ENCODE data around the gene MED12L.
"Not testable (repeated sequence)": the region's sequence is repeated elsewhere in the genome, so short reads cannot be mapped to it uniquely, and the experiment has no call there.

MED12L gene

GRCh38 chr3:151387432-151387831, 302.0 kb downstream of the MED12L start:
- no peak overlapping the region for H3K23ac ChIP-seq (ENCODE audit: low read length)
- no peaks in the 10 kb centered on the region for H3K36me3 ChIP-seq (ENCODE audit: control insufficient read depth, insufficient read depth, low read length)
- H3K4me2 ChIP-seq (ENCODE audit: low read length) = no peak overlapping the region
- H2BK15ac ChIP-seq (replicated peaks; ENCODE audit: low read depth) = no peak overlapping the region
- no peak overlapping the region for H2AK5ac ChIP-seq (ENCODE audit: low read length)
- no peak overlapping the region for H3K56ac ChIP-seq (ENCODE audit: low read length)
- no peak overlapping the region for H2BK120ac ChIP-seq (ENCODE audit: low read depth, low read length)
- H3K4ac ChIP-seq (ENCODE audit: low read depth, low read length) = no peak overlapping the region
- H3K4me1 ChIP-seq (ENCODE audit: control insufficient read depth, low read depth, low read length) = no peaks in the 10 kb centered on the region
- DNase-seq = no peak
- H4K5ac ChIP-seq (ENCODE audit: low read length) = no peak overlapping the region
- no peak overlapping the region for H3K18ac ChIP-seq (ENCODE audit: low read length)
- no peak overlapping the region for H2BK5ac ChIP-seq (ENCODE audit: low read length)
- no peak overlapping the region for H3K9ac ChIP-seq (ENCODE audit: low read length)
- no peak overlapping the region for H4K8ac ChIP-seq (ENCODE audit: low read depth, low read length)
- no peak overlapping the region for H3K4me3 ChIP-seq (ENCODE audit: low read length)
- H3K79me1 ChIP-seq (ENCODE audit: low read length) = no peaks in the 10 kb centered on the region
- no CpG with 5 or more reads among the region's 5 CpGs for WGBS (ENCODE audit: extremely low coverage, insufficient coverage, low lambda C conversion rate)
- no peak overlapping the region for H3K27ac ChIP-seq (ENCODE audit: low read depth, low read length)
- H3K27me3 ChIP-seq (ENCODE audit: insufficient read depth, low read length, poor library complexity) = no peaks in the 10 kb centered on the region
- H3K79me2 ChIP-seq (ENCODE audit: control insufficient read depth, insufficient read depth, low read length) = no peaks in the 10 kb centered on the region

DNA sequence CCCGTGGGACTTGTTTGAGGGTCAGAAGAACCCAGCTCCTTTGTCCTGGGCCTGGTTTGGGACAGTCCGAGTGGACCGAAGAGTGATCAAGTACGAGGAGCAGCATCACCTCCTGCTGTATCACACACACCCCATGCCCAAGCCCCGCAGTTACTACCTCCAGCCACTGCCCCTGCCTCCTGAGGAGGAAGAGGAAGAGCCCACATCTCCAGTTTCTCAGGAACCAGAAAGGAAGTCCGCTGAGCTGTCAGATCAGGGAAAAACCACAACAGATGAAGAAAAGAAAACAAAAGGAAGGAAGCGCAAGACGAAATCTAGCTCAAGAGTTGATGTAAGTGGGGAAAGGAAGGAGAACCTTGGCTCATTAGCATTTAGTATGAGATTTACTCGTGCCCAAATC, 302.4 kb downstream of the MED12L start:
- no CpG with 5 or more reads among the region's 9 CpGs for WGBS (ENCODE audit: extremely low coverage, insufficient coverage, low lambda C conversion rate)

DNA sequence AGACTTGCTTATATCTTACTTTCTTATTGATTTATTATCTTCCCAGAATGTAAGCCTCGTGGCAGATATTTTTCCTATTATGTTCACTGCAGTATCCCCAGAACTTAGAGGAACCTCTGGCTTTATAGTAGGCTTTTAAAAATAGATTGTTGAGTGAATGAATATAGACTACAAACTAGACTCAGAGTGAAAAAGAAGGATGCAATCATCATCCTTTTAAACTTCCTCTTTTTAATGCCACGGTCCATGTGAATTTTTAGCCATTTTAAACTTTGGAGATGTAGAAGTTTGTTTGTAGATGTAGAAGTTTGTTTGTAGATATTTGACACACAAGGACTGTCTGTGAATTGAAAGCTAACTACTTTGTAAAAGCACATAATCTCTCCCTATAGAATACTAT, 306.3 kb downstream of the MED12L start:
- no CpG with 5 or more reads among the region's 2 CpGs for WGBS (ENCODE audit: extremely low coverage, insufficient coverage, low lambda C conversion rate)

More for the DNA sequence above, 302.4 kb downstream of the MED12L start:
- Histone ChIP-seq H4K5ac (ENCODE audit: low read length) (no peak overlapping the region), H2BK5ac (ENCODE audit: low read length) (no peak overlapping the region), H3K27ac (ENCODE audit: low read depth, low read length) (no peak overlapping the region), H3K56ac (ENCODE audit: low read length) (no peak overlapping the region), H3K79me2 (ENCODE audit: control insufficient read depth, insufficient read depth, low read length) (no peaks in the 10 kb centered on the region), H3K79me1 (ENCODE audit: low read length) (no peaks in the 10 kb centered on the region), H3K4me3 (ENCODE audit: low read length) (no peak overlapping the region), H3K4me2 (ENCODE audit: low read length) (no peak overlapping the region), H4K8ac (ENCODE audit: low read depth, low read length) (no peak overlapping the region), H3K36me3 (ENCODE audit: control insufficient read depth, insufficient read depth, low read length) (no peaks in the 10 kb centered on the region), H2BK120ac (ENCODE audit: low read depth, low read length) (no peak overlapping the region), H2AK5ac (ENCODE audit: low read length) (no peak overlapping the region), H3K4me1 (ENCODE audit: control insufficient read depth, low read depth, low read length) (no peaks in the 10 kb centered on the region), H3K23ac (ENCODE audit: low read length) (no peak overlapping the region), H2BK15ac (replicated peaks; ENCODE audit: low read depth) (no peak overlapping the region), H3K4ac (ENCODE audit: low read depth, low read length) (no peak overlapping the region), H3K18ac (ENCODE audit: low read length) (no peak overlapping the region), H3K9ac (ENCODE audit: low read length) (no peak overlapping the region), H3K27me3 (ENCODE audit: insufficient read depth, low read length, poor library complexity) (no peaks in the 10 kb centered on the region)
- DNase-seq = no peak

DNA sequence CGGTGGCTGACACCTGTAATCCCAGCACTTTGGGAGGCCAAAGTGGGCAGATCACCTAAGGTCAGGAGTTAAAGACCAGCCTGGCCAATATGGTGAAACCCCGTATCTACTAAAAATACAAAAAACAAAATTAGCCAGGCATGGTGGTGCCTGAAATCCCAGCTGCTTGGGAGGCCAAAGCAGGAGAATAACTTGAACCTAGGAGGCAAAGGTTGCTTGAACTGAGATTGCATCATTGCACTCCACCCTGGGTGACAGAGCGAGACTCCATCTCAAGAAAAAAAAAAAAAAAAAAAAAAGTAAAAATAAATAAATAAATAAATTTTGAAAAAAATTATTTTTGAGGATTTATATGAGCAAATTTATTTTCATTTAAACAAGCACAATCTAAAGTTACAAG, 306.7 kb downstream of the MED12L start:
- H2BK5ac ChIP-seq (ENCODE audit: low read length); DNase-seq; H2BK120ac ChIP-seq (ENCODE audit: low read depth, low read length); H4K8ac ChIP-seq (ENCODE audit: low read depth, low read length); H3K79me2 ChIP-seq (ENCODE audit: control insufficient read depth, insufficient read depth, low read length); H4K5ac ChIP-seq (ENCODE audit: low read length); H3K4ac ChIP-seq (ENCODE audit: low read depth, low read length); H2AK5ac ChIP-seq (ENCODE audit: low read length); H3K36me3 ChIP-seq (ENCODE audit: control insufficient read depth, insufficient read depth, low read length); H3K23ac ChIP-seq (ENCODE audit: low read length); H3K4me1 ChIP-seq (ENCODE audit: control insufficient read depth, low read depth, low read length); H3K4me2 ChIP-seq (ENCODE audit: low read length); H2BK15ac ChIP-seq (replicated peaks; ENCODE audit: low read depth); H3K27ac ChIP-seq (ENCODE audit: low read depth, low read length); H3K27me3 ChIP-seq (ENCODE audit: insufficient read depth, low read length, poor library complexity); H3K18ac ChIP-seq (ENCODE audit: low read length); H3K4me3 ChIP-seq (ENCODE audit: low read length); H3K9ac ChIP-seq (ENCODE audit: low read length); H3K79me1 ChIP-seq (ENCODE audit: low read length); H3K56ac ChIP-seq (ENCODE audit: low read length): not testable (repeated sequence)
- no CpG with 5 or more reads among the region's 3 CpGs for WGBS (ENCODE audit: extremely low coverage, insufficient coverage, low lambda C conversion rate)

More for the DNA sequence above, 306.3 kb downstream of the MED12L start:
- H3K4me3 ChIP-seq (ENCODE audit: low read length) = no peak overlapping the region
- no peak overlapping the region for H4K8ac ChIP-seq (ENCODE audit: low read depth, low read length)
- no peak overlapping the region for H3K9ac ChIP-seq (ENCODE audit: low read length)
- H3K79me1 ChIP-seq (ENCODE audit: low read length) = no peaks in the 10 kb centered on the region
- H3K27ac ChIP-seq (ENCODE audit: low read depth, low read length) = no peak overlapping the region
- H3K18ac ChIP-seq (ENCODE audit: low read length) = peak overlapping the region; percentile 45
- H3K79me2 ChIP-seq (ENCODE audit: control insufficient read depth, insufficient read depth, low read length) = no peaks in the 10 kb centered on the region
- H3K36me3 ChIP-seq (ENCODE audit: control insufficient read depth, insufficient read depth, low read length) = no peaks in the 10 kb centered on the region
- H2BK120ac ChIP-seq (ENCODE audit: low read depth, low read length) = no peak overlapping the region
- DNase-seq = no peak
- H4K5ac ChIP-seq (ENCODE audit: low read length) = no peak overlapping the region
- H3K56ac ChIP-seq (ENCODE audit: low read length) = no peak overlapping the region
- H3K4me1 ChIP-seq (ENCODE audit: control insufficient read depth, low read depth, low read length) = no peaks in the 10 kb centered on the region
- H3K4ac ChIP-seq (ENCODE audit: low read depth, low read length) = no peak overlapping the region
- no peak overlapping the region for H3K23ac ChIP-seq (ENCODE audit: low read length)
- H2BK5ac ChIP-seq (ENCODE audit: low read length) = no peak overlapping the region
- no peak overlapping the region for H2AK5ac ChIP-seq (ENCODE audit: low read length)
- H3K4me2 ChIP-seq (ENCODE audit: low read length) = no peak overlapping the region
- H2BK15ac ChIP-seq (replicated peaks; ENCODE audit: low read depth) = no peak overlapping the region
- H3K27me3 ChIP-seq (ENCODE audit: insufficient read depth, low read length, poor library complexity) = no peaks in the 10 kb centered on the region

GRCh38 chr3:151393146-151393830, 307.8 kb downstream of the MED12L start:
- no CpG with 5 or more reads among the region's 3 CpGs for WGBS (ENCODE audit: extremely low coverage, insufficient coverage, low lambda C conversion rate)
- Histone ChIP-seq H3K23ac (ENCODE audit: low read length) (no peak overlapping the region), H2BK120ac (ENCODE audit: low read depth, low read length) (no peak overlapping the region)

DNA sequence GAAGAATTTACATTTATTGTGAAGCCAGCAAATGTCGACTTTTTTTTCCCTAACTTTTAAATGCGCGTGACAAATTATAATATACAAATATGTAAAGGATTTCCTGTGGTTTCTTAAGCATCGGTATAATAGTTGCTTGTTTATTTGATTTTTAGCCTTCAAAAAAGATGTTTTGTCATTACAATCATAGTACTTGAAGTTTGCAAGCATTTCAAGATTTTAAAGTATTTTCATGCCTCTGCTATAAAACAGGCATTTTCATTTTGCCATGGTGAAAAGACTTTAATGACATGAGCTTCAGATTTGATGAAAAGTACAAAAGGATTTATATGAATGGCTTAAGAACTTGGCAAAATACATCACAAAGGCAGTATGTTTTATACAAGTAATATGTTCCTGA, 308.5 kb downstream of the MED12L start:
- WGBS (ENCODE audit: extremely low coverage, insufficient coverage, low lambda C conversion rate) = no CpG with 5 or more reads among the region's 4 CpGs
- H3K9ac ChIP-seq (ENCODE audit: low read length) = no peak overlapping the region

More at GRCh38 chr3:151393146-151393830, 307.8 kb downstream of the MED12L start:
- Histone ChIP-seq H3K4me2 (ENCODE audit: low read length) (no peak overlapping the region), H3K4me3 (ENCODE audit: low read length) (no peak overlapping the region), H4K8ac (ENCODE audit: low read depth, low read length) (no peak overlapping the region), H4K5ac (ENCODE audit: low read length) (no peak overlapping the region), H3K27me3 (ENCODE audit: insufficient read depth, low read length, poor library complexity) (no peaks in the 10 kb centered on the region), H3K4me1 (ENCODE audit: control insufficient read depth, low read depth, low read length) (no peaks in the 10 kb centered on the region), H3K56ac (ENCODE audit: low read length) (no peak overlapping the region), H2AK5ac (ENCODE audit: low read length) (no peak overlapping the region), H2BK5ac (ENCODE audit: low read length) (no peak overlapping the region), H3K18ac (ENCODE audit: low read length) (peak overlapping the region; percentile 80), H3K9ac (ENCODE audit: low read length) (no peak overlapping the region), H3K4ac (ENCODE audit: low read depth, low read length) (no peak overlapping the region), H2BK15ac (replicated peaks; ENCODE audit: low read depth) (no peak overlapping the region), H3K36me3 (ENCODE audit: control insufficient read depth, insufficient read depth, low read length) (no peaks in the 10 kb centered on the region), H3K79me1 (ENCODE audit: low read length) (no peaks in the 10 kb centered on the region), H3K79me2 (ENCODE audit: control insufficient read depth, insufficient read depth, low read length) (no peaks in the 10 kb centered on the region), H3K27ac (ENCODE audit: low read depth, low read length) (no peak overlapping the region)
- DNase-seq = peak; percentile 79

More for the DNA sequence above, 308.5 kb downstream of the MED12L start:
- H4K5ac ChIP-seq (ENCODE audit: low read length) = no peak overlapping the region
- H3K4me1 ChIP-seq (ENCODE audit: control insufficient read depth, low read depth, low read length) = no peaks in the 10 kb centered on the region
- H3K4ac ChIP-seq (ENCODE audit: low read depth, low read length) = no peak overlapping the region
- no peaks in the 10 kb centered on the region for H3K36me3 ChIP-seq (ENCODE audit: control insufficient read depth, insufficient read depth, low read length)
- no peaks in the 10 kb centered on the region for H3K27me3 ChIP-seq (ENCODE audit: insufficient read depth, low read length, poor library complexity)
- H3K4me3 ChIP-seq (ENCODE audit: low read length) = no peak overlapping the region
- no peaks in the 10 kb centered on the region for H3K79me2 ChIP-seq (ENCODE audit: control insufficient read depth, insufficient read depth, low read length)
- no peak overlapping the region for H4K8ac ChIP-seq (ENCODE audit: low read depth, low read length)
- no peak overlapping the region for H2BK5ac ChIP-seq (ENCODE audit: low read length)
- no peak overlapping the region for H3K4me2 ChIP-seq (ENCODE audit: low read length)
- H3K23ac ChIP-seq (ENCODE audit: low read length) = no peak overlapping the region
- no peak for DNase-seq
- H3K79me1 ChIP-seq (ENCODE audit: low read length) = no peaks in the 10 kb centered on the region
- no peak overlapping the region for H2BK15ac ChIP-seq (replicated peaks; ENCODE audit: low read depth)
- H2BK120ac ChIP-seq (ENCODE audit: low read depth, low read length) = no peak overlapping the region
- H3K18ac ChIP-seq (ENCODE audit: low read length) = no peak overlapping the region
- no peak overlapping the region for H3K27ac ChIP-seq (ENCODE audit: low read depth, low read length)
- H3K56ac ChIP-seq (ENCODE audit: low read length) = no peak overlapping the region
- H2AK5ac ChIP-seq (ENCODE audit: low read length) = no peak overlapping the region
